Astrocyte (in vitro differentiated cells and primary cell): Measurements from ENCODE around the gene BCL11B. TPM values are rescaled to one million over a fixed set of nuclear protein-coding genes. Genes with fewer than 3 reads are reported as not detected.

Experiments
- DNase-seq: peaks from one replicate; pipeline ENCODE4 v3.0.0-alpha.2; 2010; ENCODE audit warnings: low read depth
- FAIRE-seq: peaks from 2 replicates; lab custom pipeline; 2011; peaks lifted over from hg19 to GRCh38; lab: Jason Lieb, UNC
- H2AFZ ChIP-seq: 2 replicates; pipeline ENCODE4 v1.6.0; 2012; ENCODE audit warnings: low read depth, low read length, inconsistent platforms
- H3K27ac ChIP-seq: 2 replicates; pipeline ENCODE4 v1.5.1; 2011; ENCODE audit warnings: low read depth, low read length, inconsistent platforms
- H3K27me3 ChIP-seq: 2 replicates; pipeline ENCODE4 v1.6.0; 2011; ENCODE audit warnings: low read length, inconsistent platforms; ENCODE audit not compliant: insufficient read depth
- H3K36me3 ChIP-seq: 2 replicates; pipeline ENCODE4 v1.5.1; 2011; ENCODE audit warnings: low read length, inconsistent platforms; ENCODE audit not compliant: insufficient read depth
- H3K4me1 ChIP-seq: 2 replicates; pipeline ENCODE4 v1.5.1; 2011; ENCODE audit warnings: low read length, inconsistent platforms; ENCODE audit not compliant: insufficient read depth
- H3K4me2 ChIP-seq: 2 replicates; pipeline ENCODE4 v1.6.0; 2012; ENCODE audit warnings: low read length, inconsistent platforms
- H3K4me3 ChIP-seq: 2 replicates; pipeline ENCODE4 v1.5.1; 2011; ENCODE audit warnings: low read depth, mild to moderate bottlenecking, low read length, inconsistent platforms; ENCODE audit not compliant: insufficient read depth
- H3K79me2 ChIP-seq: 2 replicates; pipeline ENCODE4 v1.6.0; 2012; ENCODE audit warnings: mild to moderate bottlenecking, low read length, inconsistent platforms; ENCODE audit not compliant: insufficient read depth
- H3K9ac ChIP-seq: 2 replicates; pipeline ENCODE4 v1.6.0; 2012; ENCODE audit warnings: mild to moderate bottlenecking, low read length, inconsistent platforms
- H3K9me3 ChIP-seq: 2 replicates; pipeline ENCODE4 v1.5.1; 2012; ENCODE audit warnings: low read depth, mild to moderate bottlenecking, low read length, inconsistent platforms; ENCODE audit not compliant: insufficient read depth
- H4K20me1 ChIP-seq: 2 replicates; pipeline ENCODE4 v1.6.0; 2012; ENCODE audit warnings: low read length, inconsistent platforms; ENCODE audit not compliant: insufficient read depth
- H3K27ac Mint-ChIP-seq: one replicate; pipeline ENCODE4 v1.8.0; 2021; ENCODE audit warnings: mild to moderate bottlenecking, mixed read lengths; ENCODE audit not compliant: unreplicated experiment
- H3K27me3 Mint-ChIP-seq: one replicate; pipeline ENCODE4 v1.8.0; 2021; ENCODE audit warnings: low read depth, mixed read lengths; ENCODE audit not compliant: unreplicated experiment
- H3K36me3 Mint-ChIP-seq: one replicate; pipeline ENCODE4 v1.8.0; 2021; ENCODE audit warnings: low read depth, mixed read lengths; ENCODE audit not compliant: unreplicated experiment
- H3K4me1 Mint-ChIP-seq: one replicate; pipeline ENCODE4 v1.8.0; 2021; ENCODE audit warnings: low read depth, mixed read lengths; ENCODE audit not compliant: unreplicated experiment
- H3K4me3 Mint-ChIP-seq: one replicate; pipeline ENCODE4 v1.8.0; 2021; ENCODE audit warnings: mild to moderate bottlenecking, moderate library complexity, mixed read lengths; ENCODE audit not compliant: unreplicated experiment
- H3K9me3 Mint-ChIP-seq: one replicate; pipeline ENCODE4 v1.8.0; 2021; ENCODE audit warnings: mild to moderate bottlenecking, mixed read lengths; ENCODE audit not compliant: unreplicated experiment
- EZH2 ChIP-seq: IDR thresholded peaks from 2 replicates; pipeline ENCODE4 v1.6.1; 2012; ENCODE audit warnings: mild to moderate bottlenecking, low read length, inconsistent platforms; ENCODE audit not compliant: insufficient read depth
- total RNA-seq: library from RNA; stranded (reverse); gene quantifications from 2 replicates; pipeline ENCODE4 v1.2.1, GENCODE V29; 2021
- TF ChIP-seq, protein P1 (sequence below): IDR thresholded peaks from 2 replicates; pipeline ENCODE4 v1.5.1; 2011; ENCODE audit warnings: low read depth, mild to moderate bottlenecking, inconsistent platforms, low read length, moderate library complexity; ENCODE audit not compliant: insufficient read depth

BCL11B gene
- total RNA-seq, 1 donor from 2014 or later: 1.1 TPM

DNA sequence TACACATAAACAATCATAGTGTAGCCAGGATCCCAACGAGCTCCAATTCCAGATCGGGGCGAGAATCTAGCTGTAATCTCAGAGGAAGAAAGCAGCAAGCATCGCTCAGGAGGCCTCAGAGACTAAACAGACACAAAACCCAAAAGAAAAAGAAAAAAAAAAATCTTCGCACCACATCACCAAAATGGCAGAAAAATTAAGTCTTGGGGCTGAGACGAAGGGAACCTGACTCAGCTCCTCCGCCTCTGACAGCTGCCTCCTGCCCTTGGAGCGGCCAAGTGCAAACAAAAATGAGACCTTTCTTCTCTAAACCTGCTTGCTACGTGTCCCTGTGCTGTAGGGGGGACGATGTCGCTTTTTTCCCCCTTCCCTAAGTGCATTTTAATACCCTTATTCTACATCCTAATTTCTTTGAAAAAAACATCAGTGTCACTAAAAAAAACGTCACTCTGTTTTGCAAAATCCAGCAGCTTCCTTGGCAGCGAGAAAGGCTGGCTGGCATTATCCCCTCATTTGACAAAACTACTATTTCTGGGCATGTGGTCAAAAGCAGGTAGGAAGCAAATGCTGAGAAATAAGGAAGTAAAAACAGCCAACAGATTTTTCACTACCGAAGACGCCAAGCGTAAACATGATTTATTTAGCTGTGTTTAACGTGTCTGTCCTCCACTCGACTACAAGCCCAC is 30.5 kb downstream of the BCL11B start:
- peaks cover 7% of the 10 kb centered on the region for H3K9me3 Mint-ChIP-seq
- Histone ChIP-seq H2AFZ (no peak overlapping the region), H3K4me1 (peaks cover 6% of the 10 kb centered on the region), H3K9ac (no peak overlapping the region), H3K27ac (no peak overlapping the region), H3K4me2 (no peak overlapping the region), H3K27me3 (peaks cover 24% of the 10 kb centered on the region), H3K9me3 (peaks cover 11% of the 10 kb centered on the region), H4K20me1 (no peaks in the 10 kb centered on the region), H3K36me3 (no peaks in the 10 kb centered on the region), H3K4me3 (no peak overlapping the region), H3K79me2 (no peaks in the 10 kb centered on the region)
- H3K4me1 Mint-ChIP-seq: peaks cover 5% of the 10 kb centered on the region
- FAIRE-seq (no peak), DNase-seq (no peak)
- H3K27ac Mint-ChIP-seq: no peak overlapping the region
- H3K27me3 Mint-ChIP-seq: peaks cover 27% of the 10 kb centered on the region
- TF ChIP-seq, protein P1, sequence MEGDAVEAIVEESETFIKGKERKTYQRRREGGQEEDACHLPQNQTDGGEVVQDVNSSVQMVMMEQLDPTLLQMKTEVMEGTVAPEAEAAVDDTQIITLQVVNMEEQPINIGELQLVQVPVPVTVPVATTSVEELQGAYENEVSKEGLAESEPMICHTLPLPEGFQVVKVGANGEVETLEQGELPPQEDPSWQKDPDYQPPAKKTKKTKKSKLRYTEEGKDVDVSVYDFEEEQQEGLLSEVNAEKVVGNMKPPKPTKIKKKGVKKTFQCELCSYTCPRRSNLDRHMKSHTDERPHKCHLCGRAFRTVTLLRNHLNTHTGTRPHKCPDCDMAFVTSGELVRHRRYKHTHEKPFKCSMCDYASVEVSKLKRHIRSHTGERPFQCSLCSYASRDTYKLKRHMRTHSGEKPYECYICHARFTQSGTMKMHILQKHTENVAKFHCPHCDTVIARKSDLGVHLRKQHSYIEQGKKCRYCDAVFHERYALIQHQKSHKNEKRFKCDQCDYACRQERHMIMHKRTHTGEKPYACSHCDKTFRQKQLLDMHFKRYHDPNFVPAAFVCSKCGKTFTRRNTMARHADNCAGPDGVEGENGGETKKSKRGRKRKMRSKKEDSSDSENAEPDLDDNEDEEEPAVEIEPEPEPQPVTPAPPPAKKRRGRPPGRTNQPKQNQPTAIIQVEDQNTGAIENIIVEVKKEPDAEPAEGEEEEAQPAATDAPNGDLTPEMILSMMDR: no peak
- no peak for TF ChIP-seq EZH2
- H3K4me3 Mint-ChIP-seq: no peak overlapping the region
- H3K36me3 Mint-ChIP-seq: peaks cover 6% of the 10 kb centered on the region

DNA sequence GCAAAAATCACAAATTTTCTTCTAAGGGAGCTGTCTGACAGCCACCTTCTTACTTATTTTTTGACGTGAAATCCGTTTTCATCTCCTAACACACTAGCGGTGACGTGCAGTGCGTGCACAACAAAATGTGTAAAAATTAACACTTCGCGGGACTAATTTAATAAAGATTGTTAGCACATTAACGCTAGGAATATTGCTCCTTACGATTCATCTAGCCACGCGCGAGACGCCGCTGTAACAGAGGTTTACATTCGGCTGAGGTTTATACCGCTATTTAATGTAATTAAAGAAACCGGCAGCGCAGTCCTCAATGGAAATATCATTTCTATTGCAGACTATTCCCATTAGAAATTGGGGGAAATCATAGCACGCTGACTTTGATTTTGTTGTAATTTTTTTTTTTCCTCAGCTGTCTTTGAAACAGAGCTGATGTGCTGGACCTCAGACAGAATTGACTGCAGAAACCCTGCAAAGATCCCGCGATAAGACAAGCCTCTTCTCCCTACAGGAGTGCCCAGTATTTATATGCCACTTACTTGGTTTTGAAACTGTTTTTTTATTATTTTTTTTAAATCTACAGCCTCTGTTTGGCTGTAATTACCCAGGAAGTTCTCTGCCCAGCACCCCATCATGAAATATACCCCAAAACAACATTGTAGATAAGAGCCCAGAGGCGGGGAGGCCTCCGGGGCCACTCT is 31.2 kb downstream of the BCL11B start:
- no peaks in the 10 kb centered on the region for H4K20me1 ChIP-seq
- H3K4me1 ChIP-seq: no peaks in the 10 kb centered on the region
- H3K27ac ChIP-seq: no peak overlapping the region
- Mint-ChIP-seq H3K4me1 (peaks cover 5% of the 10 kb centered on the region), H3K36me3 (peaks cover 6% of the 10 kb centered on the region), H3K27me3 (peaks cover 27% of the 10 kb centered on the region), H3K27ac (no peak overlapping the region), H3K4me3 (no peak overlapping the region), H3K9me3 (peaks cover 8% of the 10 kb centered on the region)
- no peaks in the 10 kb centered on the region for H3K79me2 ChIP-seq
- no peak for DNase-seq
- no peak overlapping the region for H3K4me3 ChIP-seq
- no peaks in the 10 kb centered on the region for H3K36me3 ChIP-seq
- peaks cover 24% of the 10 kb centered on the region for H3K27me3 ChIP-seq
- H2AFZ ChIP-seq: no peak overlapping the region
- H3K9me3 ChIP-seq: peaks cover 14% of the 10 kb centered on the region
- H3K4me2 ChIP-seq: no peak overlapping the region
- no peak for FAIRE-seq
- TF ChIP-seq, protein P1: no peak
- TF ChIP-seq EZH2: no peak
- no peak overlapping the region for H3K9ac ChIP-seq
